ENCODE measurements around the gene LRRC8A. TPM values are rescaled to one million over a fixed set of nuclear protein-coding genes. Genes with fewer than 3 reads are reported as not detected.
"Not testable (repeated sequence)": the region's sequence is repeated elsewhere in the genome, so short reads cannot be mapped to it uniquely, and the experiment has no call there.

Gene LRRC8A
- total and polyA plus RNA-seq, 2 experiments from 2014 or later: 35.6 to 37.9 TPM

DNA sequence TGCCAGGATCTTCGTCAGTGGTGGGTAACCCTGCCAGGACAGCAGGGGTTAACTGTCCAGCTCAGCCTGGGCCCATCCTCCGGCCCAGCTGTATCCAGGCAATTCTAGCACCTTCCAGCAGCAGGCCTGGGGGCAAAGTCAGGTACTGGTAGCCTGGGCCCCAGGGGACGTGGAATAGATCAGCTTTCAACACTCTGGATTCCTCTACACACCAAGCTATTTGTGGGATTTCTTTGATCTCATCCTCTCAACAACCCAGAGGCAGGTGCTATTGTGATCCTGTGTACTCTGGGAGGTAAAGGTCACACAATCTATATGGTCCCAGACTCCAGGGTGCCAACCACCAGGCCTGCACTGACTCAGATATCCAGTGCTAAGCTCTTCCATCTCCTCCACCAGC lies 43.6 kb upstream of the LRRC8A start:
- no peak overlapping the region for H3K4me2 ChIP-seq (ENCODE audit: unreplicated experiment)
- TF ChIP-seq EZH2 (IDR thresholded peaks at IDR 0.05; ENCODE audit: insufficient read depth, poor library complexity, severe bottlenecking): no peak
- TF ChIP-seq EZH2phosphoT487 (IDR thresholded peaks at IDR 0.05; ENCODE audit: insufficient read depth, low read depth): no peak
- H3K9me2 ChIP-seq (ENCODE audit: insufficient read depth): no peaks in the 10 kb centered on the region
- no peak overlapping the region for H2AFZ ChIP-seq
- in situ Hi-C loops (cut with MboI): no loop called here
- H3K27me3 ChIP-seq (replicated peaks; ENCODE audit: insufficient read depth): no peaks in the 10 kb centered on the region
- DNase-seq: no peak
- H4K20me1 ChIP-seq (ENCODE audit: insufficient read depth): no peaks in the 10 kb centered on the region
- no peaks in the 10 kb centered on the region for H3K79me2 ChIP-seq (ENCODE audit: insufficient read depth)
- H3K36me3 ChIP-seq (ENCODE audit: low read depth): no peaks in the 10 kb centered on the region
- H3K4me3 ChIP-seq: no peak overlapping the region
- no peaks in the 10 kb centered on the region for H3F3A ChIP-seq (ENCODE audit: insufficient read depth)
- no peaks in the 10 kb centered on the region for H3K4me1 ChIP-seq (ENCODE audit: insufficient read depth)
- no peaks in the 10 kb centered on the region for H3K9me3 ChIP-seq (ENCODE audit: low read depth)
- H3K9ac ChIP-seq: no peak overlapping the region
- H3K27ac ChIP-seq: no peak overlapping the region
- WGBS, 2 experiments (ENCODE audit: low coverage in 1 of 2, low lambda C conversion rate in 2 of 2, missing lambda C conversion rate in 2 of 2): 77 to 78% methylated on average over 3 of the region's 3 CpGs

DNA sequence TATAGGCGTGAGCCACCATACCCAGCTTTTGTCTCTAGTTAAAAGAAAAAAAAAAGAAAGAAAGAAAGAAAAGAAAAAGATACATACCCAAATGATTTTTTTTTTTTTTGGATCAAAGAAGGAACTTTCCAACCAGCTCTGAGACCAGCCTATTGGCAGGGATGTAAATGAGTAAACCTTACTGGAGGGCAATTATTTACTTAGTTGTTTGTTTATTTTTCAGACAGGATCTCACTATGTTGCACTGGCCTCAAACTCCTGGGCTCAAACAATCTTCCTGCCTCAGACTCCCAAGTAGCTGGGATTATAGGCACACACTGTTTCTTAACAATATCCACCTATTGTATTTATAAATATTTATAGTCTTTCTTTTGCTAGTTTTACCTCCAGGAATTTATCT lies 41.4 kb upstream of the LRRC8A start:
- H3K4me3 ChIP-seq: no peak overlapping the region
- no peaks in the 10 kb centered on the region for H3K9me2 ChIP-seq (ENCODE audit: insufficient read depth)
- no peaks in the 10 kb centered on the region for H3F3A ChIP-seq (ENCODE audit: insufficient read depth)
- H3K79me2 ChIP-seq (ENCODE audit: insufficient read depth): no peaks in the 10 kb centered on the region
- no peaks in the 10 kb centered on the region for H3K27me3 ChIP-seq (replicated peaks; ENCODE audit: insufficient read depth)
- H4K20me1 ChIP-seq (ENCODE audit: insufficient read depth): no peaks in the 10 kb centered on the region
- no peak overlapping the region for H2AFZ ChIP-seq
- H3K9ac ChIP-seq: no peak overlapping the region
- no peak for TF ChIP-seq EZH2 (IDR thresholded peaks at IDR 0.05; ENCODE audit: insufficient read depth, poor library complexity, severe bottlenecking)
- TF ChIP-seq EZH2phosphoT487 (IDR thresholded peaks at IDR 0.05; ENCODE audit: insufficient read depth, low read depth): no peak
- H3K4me1 ChIP-seq (ENCODE audit: insufficient read depth): no peaks in the 10 kb centered on the region
- no peaks in the 10 kb centered on the region for H3K36me3 ChIP-seq (ENCODE audit: low read depth)
- H3K9me3 ChIP-seq (ENCODE audit: low read depth): no peaks in the 10 kb centered on the region
- 100% methylated on average over 1 of the region's 1 CpG for WGBS, 2 experiments (ENCODE audit: low coverage in 1 of 2, low lambda C conversion rate in 2 of 2, missing lambda C conversion rate in 2 of 2)
- no peak overlapping the region for H3K27ac ChIP-seq
- no peak for DNase-seq
- in situ Hi-C loops (cut with MboI): no loop called here
- H3K4me2 ChIP-seq (ENCODE audit: unreplicated experiment): no peak overlapping the region

DNA sequence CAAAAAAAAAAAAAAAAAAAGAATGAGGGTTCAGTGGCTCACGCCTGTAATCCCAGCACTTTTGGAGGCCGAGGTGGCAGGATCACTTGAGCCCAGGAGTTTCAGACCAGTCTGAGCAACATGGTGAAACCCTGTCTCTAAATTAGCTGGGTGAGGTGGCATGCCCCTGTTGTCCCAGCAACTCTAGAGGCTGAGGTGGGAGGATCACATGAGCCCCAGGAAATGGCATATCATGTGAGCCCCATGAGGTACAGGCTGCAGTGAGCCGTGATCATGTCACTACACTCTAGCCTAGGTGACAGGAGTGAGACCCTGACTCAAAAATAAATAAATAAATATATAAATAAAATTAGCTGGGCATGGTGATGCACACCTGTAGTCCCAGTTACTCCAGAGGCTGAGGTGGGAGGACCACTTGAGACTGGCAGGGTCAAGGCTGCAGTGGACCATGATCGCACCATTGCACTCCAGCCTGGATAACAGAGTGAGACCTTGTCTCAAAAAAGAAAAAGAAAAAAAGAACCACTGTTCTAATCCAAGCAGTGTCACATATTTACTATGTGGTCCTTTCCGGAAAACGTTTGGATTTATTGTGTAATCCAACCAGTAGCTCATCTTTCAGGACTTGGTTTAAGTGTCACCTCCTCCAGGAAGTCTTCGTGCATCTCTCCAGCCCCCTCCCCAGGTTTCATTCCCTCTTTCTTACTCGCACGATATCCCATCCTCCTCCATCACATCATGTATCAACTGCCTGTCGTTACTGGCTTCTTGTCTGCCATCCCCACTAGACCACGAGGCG lies 40.0 kb upstream of the LRRC8A start:
- Histone ChIP-seq H3K36me3 (ENCODE audit: low read depth) (no peaks in the 10 kb centered on the region), H3K27me3 (replicated peaks; ENCODE audit: insufficient read depth) (no peaks in the 10 kb centered on the region), H3K4me2 (ENCODE audit: unreplicated experiment) (no peak overlapping the region), H3K27ac (no peak overlapping the region), H3F3A (ENCODE audit: insufficient read depth) (no peaks in the 10 kb centered on the region), H3K9me2 (ENCODE audit: insufficient read depth) (no peaks in the 10 kb centered on the region), H2AFZ (no peak overlapping the region), H3K4me1 (ENCODE audit: insufficient read depth) (no peaks in the 10 kb centered on the region), H3K4me3 (no peak overlapping the region), H3K79me2 (ENCODE audit: insufficient read depth) (no peaks in the 10 kb centered on the region), H3K9me3 (ENCODE audit: low read depth) (no peaks in the 10 kb centered on the region), H4K20me1 (ENCODE audit: insufficient read depth) (no peaks in the 10 kb centered on the region), H3K9ac (no peak overlapping the region)
- 90 to 93% methylated on average over 11 to 12 of the region's 12 CpGs for WGBS, 2 experiments (ENCODE audit: low coverage in 1 of 2, low lambda C conversion rate in 2 of 2, missing lambda C conversion rate in 2 of 2)
- TF ChIP-seq EZH2phosphoT487 (IDR thresholded peaks at IDR 0.05; ENCODE audit: insufficient read depth, low read depth): no peak
- no peak for TF ChIP-seq EZH2 (IDR thresholded peaks at IDR 0.05; ENCODE audit: insufficient read depth, poor library complexity, severe bottlenecking)
- in situ Hi-C loops (cut with MboI): no loop called here
- no peak for DNase-seq

- H2AFZ ChIP-seq; H3K9me2 ChIP-seq (ENCODE audit: insufficient read depth); H3K9ac ChIP-seq; H3F3A ChIP-seq (ENCODE audit: insufficient read depth); DNase-seq; H3K4me2 ChIP-seq (ENCODE audit: unreplicated experiment); H3K79me2 ChIP-seq (ENCODE audit: insufficient read depth); H3K27me3 ChIP-seq (replicated peaks; ENCODE audit: insufficient read depth); H4K20me1 ChIP-seq (ENCODE audit: insufficient read depth); H3K4me1 ChIP-seq (ENCODE audit: insufficient read depth); H3K4me3 ChIP-seq; H3K9me3 ChIP-seq (ENCODE audit: low read depth); in situ Hi-C loops (cut with MboI); H3K27ac ChIP-seq; H3K36me3 ChIP-seq (ENCODE audit: low read depth): not testable (repeated sequence)
- WGBS, 2 experiments (ENCODE audit: low coverage in 1 of 2, low lambda C conversion rate in 2 of 2, missing lambda C conversion rate in 2 of 2): 98% methylated on average over 7 of the region's 7 CpGs
Observed at GRCh38 chr9:128843171-128843570, 38.8 kb upstream of the LRRC8A start.
